Calu3 (cell line): ENCODE measurements around the gene PRXL2A. TPM values are rescaled to one million over a fixed set of nuclear protein-coding genes. Genes with fewer than 3 reads are reported as not detected.
"Not testable (repeated sequence)": the region's sequence is repeated elsewhere in the genome, so short reads cannot be mapped to it uniquely, and the experiment has no call there.

ENCODE experiments used
- Bru-seq: library from RNA; stranded (reverse); fragments of 400-500 nt; gene quantifications from one replicate; lab custom pipeline; 2021; lab: Mats Ljungman, UMichigan
- BruChase-seq, 2 experiments: library from RNA; stranded (reverse); fragments of 400-500 nt; gene quantifications; one replicate each; lab custom pipeline; 2021; lab: Mats Ljungman, UMichigan
- BruUV-seq: library from RNA; stranded (reverse); fragments of 400-500 nt; replicated peaks from 2 replicates; lab custom pipeline; 2021; lab: Mats Ljungman, UMichigan
- CTCF ChIA-PET: fragments of 300-600 bp; sonication (Branson Sonifier 250); formaldehyde crosslinking; loops from one replicate; lab custom pipeline; 2022; ENCODE audit warnings: antibody characterized with exemption; lab: Charles Lee
- DNase-seq: peaks from one replicate; pipeline ENCODE4 v3.0.0; 2022
- H3K27ac Mint-ChIP-seq: one replicate; pipeline ENCODE4 v1.8.0; 2022; ENCODE audit warnings: mixed read lengths; ENCODE audit not compliant: unreplicated experiment
- H3K27me3 Mint-ChIP-seq: one replicate; pipeline ENCODE4 v1.8.0; 2022; ENCODE audit warnings: mixed read lengths; ENCODE audit not compliant: unreplicated experiment
- H3K36me3 Mint-ChIP-seq: one replicate; pipeline ENCODE4 v1.8.0; 2022; ENCODE audit warnings: mild to moderate bottlenecking, moderate library complexity, mixed read lengths; ENCODE audit not compliant: insufficient read depth, unreplicated experiment
- H3K4me1 Mint-ChIP-seq: one replicate; pipeline ENCODE4 v1.8.0; 2022; ENCODE audit warnings: mild to moderate bottlenecking, low read depth, mixed read lengths; ENCODE audit not compliant: unreplicated experiment
- H3K4me3 Mint-ChIP-seq: one replicate; pipeline ENCODE4 v1.8.0; 2022; ENCODE audit warnings: mild to moderate bottlenecking, low read depth, moderate library complexity, mixed read lengths; ENCODE audit not compliant: unreplicated experiment
- H3K9me3 Mint-ChIP-seq: one replicate; pipeline ENCODE4 v1.8.0; 2022; ENCODE audit warnings: low read depth, mixed read lengths; ENCODE audit not compliant: unreplicated experiment
- CTCF ChIP-seq: fragments of 200-600 bp; IDR thresholded peaks from one replicate; pipeline ENCODE4 v1.8.0; 2022; ENCODE audit warnings: antibody characterized with exemption; ENCODE audit not compliant: unreplicated experiment
- intact Hi-C: fragments of 100-400 bp; cut with micrococcal nuclease; formaldehyde crosslinking; loops from one replicate; pipeline ENCODE4 v1.10.0; 2022; ENCODE audit not compliant: unreplicated experiment
- long read RNA-seq: library from polyadenylated mRNA; stranded (forward); transcript quantifications from one replicate; pipeline ENCODE4 v2.0.0, GENCODE V29; 2022
- total RNA-seq: library from RNA; stranded (reverse); gene quantifications from 2 replicates; pipeline ENCODE4 v1.2.3, GENCODE V29; 2022

The PRXL2A gene
- total RNA-seq, result 61.4 and 67.2 TPM in 2 replicates
- percentile 70 among the genes with signal in this experiment for Bru-seq, nascent RNA
- percentile 85 among the genes with signal in this experiment for BruChase-seq, experiment 1, labeled RNA remaining after a 6-hour chase
- percentile 77 among the genes with signal in this experiment for BruChase-seq, experiment 2, labeled RNA remaining after a 2-hour chase
- long read RNA-seq, full-length matches to known transcripts, result 114 of 138 reads
- long read RNA-seq, partial matches to known transcripts, result 3 of 138 reads
- long read RNA-seq, other reads (novel, unspliced or antisense), result 21 of 138 reads

DNA sequence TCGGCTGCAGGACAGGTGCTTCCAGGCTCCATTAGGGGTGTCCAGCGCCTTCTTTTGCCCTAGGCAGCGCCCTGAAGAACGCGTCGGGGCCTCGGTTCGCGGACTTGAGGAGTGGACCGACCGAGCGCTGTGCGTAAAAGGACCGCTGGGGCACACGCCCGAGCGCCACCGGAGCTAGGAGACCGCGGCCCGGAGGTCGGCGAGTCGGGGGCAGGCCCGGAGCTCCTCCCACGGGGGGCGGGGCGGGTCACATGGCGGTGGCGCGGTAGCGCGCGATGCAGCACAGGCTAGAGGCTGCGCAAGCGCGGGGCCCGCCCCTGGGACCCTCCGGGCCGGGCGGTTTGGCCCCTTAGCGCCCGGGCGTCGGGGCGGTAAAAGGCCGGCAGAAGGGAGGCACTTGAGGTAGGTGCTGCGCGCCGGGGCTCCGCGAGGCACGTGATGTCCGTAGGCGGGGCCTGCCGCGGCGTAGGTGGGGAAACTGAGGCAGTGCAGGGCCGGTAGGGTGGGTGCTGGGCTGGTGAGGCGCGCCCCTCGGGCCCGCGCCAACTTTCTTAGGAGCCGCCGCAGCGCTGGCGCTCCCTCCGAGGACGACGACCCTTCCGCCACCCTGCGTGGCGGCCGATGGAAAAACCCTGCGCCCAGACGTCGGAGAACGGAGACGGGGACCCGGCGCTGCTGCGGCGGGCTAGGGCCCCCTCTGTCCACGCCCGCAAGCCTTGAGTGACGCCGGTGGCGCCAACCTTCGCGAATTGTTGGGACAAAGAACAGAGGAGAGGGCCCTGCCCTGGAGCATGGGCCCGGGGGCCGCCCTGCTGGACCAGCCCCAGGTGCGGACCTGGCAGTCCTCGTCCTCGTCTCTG lies at the start of gene PRXL2A:
TSS of gene PRXL2A (plus strand) at position 310 of the 860 bp plus-strand sequence. CDS start 11,917 bp downstream, outside the sequence.
- BruUV-seq, result no TSS peak
- H3K27me3 Mint-ChIP-seq, result no peaks in the 10 kb centered on the region
- no peak for TF ChIP-seq CTCF
- H3K36me3 Mint-ChIP-seq, result peaks cover 23% of the 10 kb centered on the region
- no peaks in the 10 kb centered on the region for H3K9me3 Mint-ChIP-seq
- CTCF ChIA-PET, result interaction anchor here (0.6 to 2.3 kb wide), 17 partner anchors 10 to 1386 kb away, joined by 3 to 15 read pairs (median 4); no protein-coding TSS in a partner anchor
- peak within 1 kb of the TSS; percentile 60 for H3K27ac Mint-ChIP-seq
- H3K4me1 Mint-ChIP-seq, result peaks cover 40% of the 10 kb centered on the region
- DNase-seq, result peak; percentile 96
- peak within 1 kb of the TSS; percentile 76 for H3K4me3 Mint-ChIP-seq
- intact Hi-C loops, result no loop called here

DNA sequence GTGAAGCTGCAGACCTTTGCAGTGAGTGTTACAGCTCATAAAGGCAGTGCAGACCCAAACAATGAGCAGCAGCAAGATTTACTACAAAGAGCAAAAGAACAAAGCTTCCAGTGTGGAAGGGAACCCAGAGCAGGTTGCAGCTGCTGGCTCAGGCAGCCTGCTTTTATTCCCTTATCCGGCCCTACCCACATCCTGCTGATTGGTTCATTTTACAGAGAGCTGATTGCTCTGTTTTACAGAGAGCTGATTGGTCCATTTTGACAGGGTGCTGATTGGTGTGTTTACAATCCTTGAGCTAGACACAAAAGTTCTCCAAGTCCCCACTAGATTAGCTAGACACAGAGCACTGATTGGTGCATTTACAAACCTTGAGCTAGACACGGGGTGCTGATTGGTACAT lies 49.4 kb upstream of the PRXL2A start:
- DNase-seq, intact Hi-C loops, BruUV-seq, H3K4me3 Mint-ChIP-seq, H3K9me3 Mint-ChIP-seq, H3K27ac Mint-ChIP-seq: not testable (repeated sequence)
- Mint-ChIP-seq H3K4me1 (peaks cover 15% of the 10 kb centered on the region), H3K27me3 (peaks cover 65% of the 10 kb centered on the region), H3K36me3 (peaks cover 14% of the 10 kb centered on the region)
- CTCF ChIA-PET, result interaction anchor here (0.9 kb wide), 1 partner anchor 237 kb away, joined by 3 read pairs; no protein-coding TSS in a partner anchor

GRCh38 chr10:80359644-80360043 lies 48.7 kb upstream of the PRXL2A start:
- Mint-ChIP-seq H3K9me3 (peaks cover 4% of the 10 kb centered on the region), H3K4me3 (no peak overlapping the region), H3K4me1 (peaks cover 15% of the 10 kb centered on the region), H3K27ac (no peak overlapping the region), H3K36me3 (peaks cover 14% of the 10 kb centered on the region), H3K27me3 (peaks cover 68% of the 10 kb centered on the region)
- BruUV-seq, result no TSS peak
- CTCF ChIA-PET, result no interaction called here
- no peak for TF ChIP-seq CTCF
- intact Hi-C loops, result no loop called here
- no peak for DNase-seq

DNA sequence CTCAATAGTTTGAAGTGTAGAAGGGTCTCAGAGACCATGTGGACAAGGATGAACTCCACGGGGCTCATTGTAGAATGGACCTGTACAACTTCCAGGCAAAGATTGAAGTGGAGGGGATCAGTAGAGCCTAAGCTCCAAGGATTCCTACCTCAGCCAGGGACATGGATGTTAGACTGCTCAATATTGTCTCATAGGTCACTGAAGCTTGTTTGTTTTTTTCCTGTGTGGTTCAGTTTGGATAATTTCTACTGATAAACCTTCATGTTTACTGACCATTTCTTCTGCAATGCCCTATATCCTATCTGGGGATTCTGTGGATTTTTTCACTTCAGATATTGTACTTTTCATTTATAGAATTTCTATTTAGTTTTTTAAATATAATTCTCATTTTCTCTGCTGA lies 42.8 kb upstream of the PRXL2A start:
- peaks cover 70% of the 10 kb centered on the region for H3K27me3 Mint-ChIP-seq
- no TSS peak for BruUV-seq
- no peaks in the 10 kb centered on the region for H3K36me3 Mint-ChIP-seq
- no peak for DNase-seq
- H3K27ac Mint-ChIP-seq, result no peak overlapping the region
- intact Hi-C loops, result no loop called here
- TF ChIP-seq CTCF, result no peak
- peaks cover 3% of the 10 kb centered on the region for H3K9me3 Mint-ChIP-seq
- CTCF ChIA-PET, result interaction anchor here (1.6 kb wide), 1 partner anchor 13 kb away, joined by 5 read pairs; no protein-coding TSS in a partner anchor
- no peak overlapping the region for H3K4me3 Mint-ChIP-seq
- no peaks in the 10 kb centered on the region for H3K4me1 Mint-ChIP-seq
